OCI-LY7 (cell line): ENCODE measurements around the gene LIN28A.

Source experiments
- CTCF ChIP-seq: fragments of 200-600 bp; sonication (generic); conservative IDR thresholded peaks from 2 replicates; pipeline ENCODE4 v1.5.1; 2014; ENCODE audit warnings: mild to moderate bottlenecking, antibody characterized with exemption, low read length, moderate library complexity, mixed read lengths
- EZH2phosphoT487 ChIP-seq: fragments of 200-600 bp; sonication (generic); IDR thresholded peaks from 2 replicates; pipeline ENCODE4 v1.6.1; 2018; ENCODE audit warnings: low read depth, borderline replicate concordance, mild to moderate bottlenecking, mixed run types, antibody characterized with exemption, low read length, moderate library complexity, mixed read lengths

DNA sequence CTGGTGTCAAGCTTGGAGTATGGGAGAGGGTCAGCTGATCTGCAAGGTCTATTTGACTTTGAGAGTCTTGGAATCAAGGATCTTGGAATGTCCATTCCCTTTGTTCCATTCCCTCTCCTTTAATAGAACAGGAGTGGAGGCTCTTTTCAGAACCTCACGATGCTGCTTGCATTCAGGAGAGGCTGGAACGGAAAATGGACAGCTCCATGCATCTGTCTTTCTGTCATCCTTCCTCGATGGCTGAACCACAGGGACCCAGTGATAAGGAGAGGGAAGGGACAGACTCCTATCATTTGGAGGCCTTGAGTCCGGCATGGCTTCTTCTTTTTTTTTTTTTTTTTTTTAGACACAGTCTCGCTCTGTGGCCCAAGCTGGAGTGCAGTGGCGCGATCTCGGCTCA, 14.9 kb upstream of the LIN28A start:
- TF ChIP-seq CTCF: no peak; the same call in 1 of the 2 replicates
- TF ChIP-seq EZH2phosphoT487: no peak
